ENCODE results near the gene CYFIP1.

CYFIP1 gene

DNA sequence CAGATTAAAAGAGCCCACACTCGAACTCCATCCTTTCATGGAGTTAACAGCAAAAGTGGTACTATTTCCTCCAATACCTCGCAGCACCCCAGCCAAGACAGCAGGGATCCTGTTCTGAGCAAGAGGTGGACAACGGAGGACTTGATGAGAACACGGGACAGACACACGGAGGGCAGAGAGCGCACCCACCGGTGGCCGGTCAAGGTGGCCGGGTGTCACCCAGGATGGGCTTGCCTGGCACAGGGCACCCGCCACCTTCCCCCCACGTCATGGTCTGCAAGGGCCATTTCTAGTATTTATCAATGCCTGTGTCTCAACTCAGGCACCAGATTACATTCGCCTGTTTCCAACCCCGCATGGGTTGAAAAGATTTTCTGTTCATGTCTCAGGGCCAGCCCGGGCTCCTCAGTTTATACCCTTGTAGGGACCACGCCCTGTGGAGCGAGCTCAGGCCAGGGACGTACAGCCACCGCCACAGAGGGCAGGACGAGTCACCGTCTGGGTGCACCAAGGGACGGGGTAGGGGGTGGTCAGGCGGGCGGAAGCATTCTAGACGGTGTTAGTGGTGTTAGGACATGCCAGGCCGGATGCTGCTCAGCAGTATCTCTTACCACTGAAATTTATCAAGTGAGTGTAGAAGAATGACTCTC lies 64.2 kb downstream of the CYFIP1 start:
- no peak for DNase-seq

- DNase-seq, result no peak
These were observed 66.4 kb downstream of the CYFIP1 start for GRCh38 chr15:22913646-22914380.

DNA sequence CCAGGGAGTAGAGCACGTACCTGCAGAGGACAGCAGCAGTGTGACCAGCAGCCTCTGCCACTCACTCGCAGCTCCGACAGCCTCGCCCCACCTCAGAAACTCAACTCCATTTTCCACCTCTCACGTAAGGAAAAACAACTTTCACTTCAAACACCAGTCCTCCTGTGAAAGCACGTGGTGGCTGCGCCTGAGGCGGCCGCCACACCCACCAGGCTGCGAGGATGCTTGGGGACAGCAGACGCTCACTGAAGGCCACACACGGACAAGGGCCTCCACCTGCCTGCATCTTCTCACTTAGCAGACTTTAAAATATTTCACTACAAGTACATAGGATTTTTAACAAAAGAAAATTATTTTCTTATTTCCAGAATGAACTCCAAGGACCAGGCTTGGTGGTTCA lies 67.9 kb downstream of the CYFIP1 start:
- no peak for DNase-seq

- no peak for DNase-seq
These were observed 68.9 kb downstream of the CYFIP1 start for GRCh38 chr15:22911306-22911705.

- no peak for DNase-seq
These were observed 71.3 kb downstream of the CYFIP1 start for GRCh38 chr15:22908830-22909229.

GRCh38 chr15:22907161-22907950 lies 72.8 kb downstream of the CYFIP1 start:
- DNase-seq, result no peak

DNA sequence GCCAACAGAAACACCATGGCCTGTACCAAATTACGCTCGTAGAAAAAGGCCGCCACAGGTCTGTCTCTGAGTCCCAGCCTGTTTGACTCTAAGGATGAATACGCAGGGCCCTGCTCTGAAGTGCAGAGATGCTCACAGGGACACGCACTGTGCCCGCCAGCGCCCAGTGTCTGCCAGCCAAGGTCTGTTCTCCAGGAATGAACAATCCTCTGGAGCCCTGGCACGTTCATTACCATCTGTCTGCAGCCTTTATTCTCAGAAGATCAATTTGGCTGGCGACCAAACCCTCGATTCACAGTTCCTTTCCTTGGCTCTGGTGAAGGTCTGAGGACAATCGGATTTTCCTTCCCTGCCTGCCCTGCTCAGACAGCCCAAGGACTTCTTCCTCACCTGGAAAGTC lies 75.4 kb downstream of the CYFIP1 start:
- peak; percentile 61 for DNase-seq

GRCh38 chr15:22903961-22904534 lies 76.1 kb downstream of the CYFIP1 start:
- peak; percentile 71 for DNase-seq

DNA sequence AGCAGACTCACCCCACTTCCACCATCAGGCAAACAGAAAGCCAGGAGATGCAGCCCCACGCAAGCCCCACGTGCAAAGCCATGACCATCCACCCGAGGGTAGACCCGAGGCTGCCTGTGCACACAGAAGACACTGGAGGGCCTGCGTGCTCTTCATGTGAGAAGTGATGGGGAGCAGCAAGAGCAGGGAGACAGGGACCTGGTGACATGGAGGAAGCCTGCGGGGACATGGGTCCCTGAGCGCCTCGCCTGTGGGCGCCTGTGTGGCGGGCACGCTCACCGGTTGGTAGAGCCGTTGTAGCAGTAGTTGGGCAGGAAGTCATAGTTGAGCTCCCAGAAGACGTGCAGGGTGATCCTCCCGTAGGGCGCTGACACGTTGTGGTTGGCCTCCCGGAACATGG lies 76.7 kb downstream of the CYFIP1 start:
- DNase-seq, result no peak

DNA sequence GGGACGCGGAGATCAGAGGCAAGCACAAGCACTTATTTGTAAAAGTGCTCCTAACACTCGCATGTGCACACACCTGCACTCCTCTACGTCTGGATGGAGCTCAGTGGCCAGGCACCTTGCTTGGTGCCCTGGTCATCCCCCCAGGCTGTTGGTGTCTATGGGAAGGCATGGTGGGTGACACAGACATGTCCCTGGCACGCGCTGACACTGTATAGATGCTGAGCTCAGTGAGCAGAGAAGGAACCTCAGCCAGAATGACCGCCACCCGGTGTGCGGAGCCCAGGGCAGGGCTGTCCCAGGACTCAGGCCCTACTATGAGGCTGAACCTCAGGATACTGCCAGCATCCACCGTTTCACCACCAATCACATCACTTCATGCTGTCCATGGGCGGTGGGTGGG lies 77.2 kb downstream of the CYFIP1 start:
- no peak for DNase-seq

DNA sequence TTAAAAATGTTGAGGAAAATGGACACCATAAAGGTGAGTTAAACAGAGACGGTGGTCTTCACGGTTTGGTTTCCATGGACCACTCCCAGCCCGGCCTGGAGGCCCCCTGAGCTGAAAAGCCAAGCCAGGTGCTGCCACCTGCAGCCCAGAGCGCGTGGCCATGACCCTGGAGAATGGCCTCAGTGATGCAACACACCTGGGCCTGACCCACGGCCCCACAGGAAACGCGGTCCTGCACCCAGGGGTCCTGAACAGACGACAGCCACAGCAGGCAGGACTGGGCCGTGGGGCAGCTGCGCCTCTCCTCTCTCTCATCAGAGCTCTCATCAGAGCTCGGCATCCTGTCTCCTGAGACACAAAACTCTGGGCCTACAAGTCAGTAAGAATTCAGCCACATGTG lies 77.6 kb downstream of the CYFIP1 start:
- no peak for DNase-seq

- no peak for DNase-seq
These were observed 78.1 kb downstream of the CYFIP1 start for GRCh38 chr15:22902046-22902445.

- no peak for DNase-seq
These were observed 84.5 kb downstream of the CYFIP1 start for GRCh38 chr15:22895465-22896190.

DNA sequence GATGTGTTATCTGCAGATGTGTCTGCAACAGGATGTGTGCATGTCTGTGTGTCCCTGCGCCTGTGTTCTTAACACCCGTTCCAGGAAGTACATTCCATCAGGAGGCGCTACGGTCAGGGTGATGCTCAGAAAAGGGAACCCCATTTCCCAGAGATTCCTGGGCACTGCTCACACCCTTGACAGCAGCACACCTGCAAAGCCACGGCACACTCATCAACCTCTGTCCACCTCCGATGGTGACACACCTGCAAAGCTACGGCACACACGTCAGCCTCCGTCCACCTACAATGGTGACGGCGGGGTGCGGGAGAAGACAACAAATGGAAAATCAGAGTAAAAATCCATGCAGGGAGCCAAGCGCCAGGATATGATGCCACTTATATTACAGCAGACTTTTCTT lies 86.3 kb downstream of the CYFIP1 start:
- DNase-seq, result no peak

GRCh38 chr15:22893081-22893480 lies 87.1 kb downstream of the CYFIP1 start:
- DNase-seq, result no peak

DNA sequence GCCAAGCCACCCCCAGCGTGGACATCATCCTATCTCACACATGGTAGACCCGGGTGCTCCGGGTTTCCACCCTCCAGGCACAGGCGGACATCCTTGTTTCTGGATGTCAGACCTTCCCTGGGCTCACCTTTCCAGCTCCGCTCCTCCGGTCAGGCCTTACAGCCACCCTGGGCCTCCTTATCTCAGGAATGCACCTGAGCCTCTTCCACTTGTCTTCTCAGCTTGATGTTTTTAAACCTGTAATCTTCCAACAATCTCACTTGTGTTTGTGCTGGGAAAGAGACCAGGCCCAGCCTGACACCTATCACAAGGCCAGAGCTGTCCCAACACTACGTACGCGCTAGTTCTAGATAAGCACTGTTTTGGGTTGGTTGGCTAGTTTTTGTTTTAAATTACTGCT lies 87.8 kb downstream of the CYFIP1 start:
- DNase-seq, result no peak

- no peak for DNase-seq
These were observed 88.5 kb downstream of the CYFIP1 start for GRCh38 chr15:22891426-22892210.

DNA sequence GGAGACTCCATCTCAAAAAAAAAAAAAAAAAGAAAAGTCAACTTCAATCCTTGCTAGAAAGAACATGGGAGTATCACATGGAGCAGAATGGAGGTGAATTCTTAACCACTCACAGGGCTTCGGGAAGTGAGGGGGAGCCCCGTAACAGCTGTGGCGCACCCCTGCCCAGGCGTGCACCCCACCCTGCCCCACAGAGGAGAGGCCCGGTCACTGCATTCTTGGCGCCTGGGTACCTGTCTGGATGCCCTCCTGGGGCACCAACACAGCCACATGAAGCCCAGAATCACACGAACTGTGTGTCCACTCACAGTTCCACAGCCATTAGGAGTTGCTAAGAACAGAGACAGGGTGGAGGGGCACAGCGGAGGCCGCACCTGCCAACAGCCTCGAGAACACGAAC lies 89.9 kb downstream of the CYFIP1 start:
- no peak for DNase-seq

DNA sequence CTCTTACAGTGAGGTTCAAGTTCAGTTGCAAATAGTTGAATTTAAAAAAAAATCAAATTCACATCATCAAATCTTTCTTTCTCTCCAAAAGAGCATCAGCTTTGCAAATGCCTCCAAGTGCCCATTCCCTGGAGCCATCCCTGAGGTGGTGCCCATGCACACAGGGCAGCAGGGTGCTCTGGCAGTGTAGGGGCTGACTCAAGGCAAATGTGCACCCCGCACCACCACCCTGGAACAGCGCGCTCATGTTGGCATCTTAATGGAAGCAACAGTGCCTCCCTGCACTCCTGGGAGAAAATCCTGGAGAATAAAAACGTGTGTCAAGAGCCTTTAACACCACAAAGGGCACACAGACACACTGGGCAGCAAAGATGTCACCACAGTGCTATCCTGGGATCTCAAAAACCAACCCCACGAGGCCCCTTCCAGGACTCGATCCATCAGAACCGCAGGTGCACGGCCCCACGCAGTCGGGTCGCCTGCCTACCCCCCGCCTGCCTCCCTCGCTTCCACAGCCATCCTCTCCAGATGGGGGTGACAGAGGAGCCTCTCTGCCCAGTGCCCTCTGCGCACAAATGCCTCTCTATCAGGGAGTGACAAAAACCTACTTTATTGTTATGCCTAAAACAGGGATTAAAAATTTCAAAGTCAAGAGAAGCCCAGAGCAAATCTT lies 90.9 kb downstream of the CYFIP1 start:
- no peak for DNase-seq

- no peak for DNase-seq
These were observed 91.9 kb downstream of the CYFIP1 start for GRCh38 chr15:22888120-22888859.

Data from NCI-H2029 (cell line).